Peyer's patch (tissue), 4 donors: Measurements from ENCODE around the gene LARP4B.

Experiments
- POLR2A ChIP-seq, 2 donors: fragments of 450-650 bp; IDR thresholded peaks; one replicate each; pipeline ENCODE4 v1.5.1; 2017; ENCODE audit warnings: antibody characterized with exemption in 2 of 2, mild to moderate bottlenecking in 2 of 2, moderate library complexity in 2 of 2
- TF ChIP-seq, protein P1 (sequence below), 6 experiments: fragments of 450-650 bp in 4 of 6; fragments of 200-600 bp in 2 of 6; sonication (generic) in 1 of 6; IDR thresholded peaks; one replicate each; pipeline ENCODE4 v1.5.1; 2017 to 2019; ENCODE audit warnings: antibody characterized with exemption in 6 of 6, mild to moderate bottlenecking in 3 of 6, moderate library complexity in 1 of 6

- TF ChIP-seq, protein P1, sequence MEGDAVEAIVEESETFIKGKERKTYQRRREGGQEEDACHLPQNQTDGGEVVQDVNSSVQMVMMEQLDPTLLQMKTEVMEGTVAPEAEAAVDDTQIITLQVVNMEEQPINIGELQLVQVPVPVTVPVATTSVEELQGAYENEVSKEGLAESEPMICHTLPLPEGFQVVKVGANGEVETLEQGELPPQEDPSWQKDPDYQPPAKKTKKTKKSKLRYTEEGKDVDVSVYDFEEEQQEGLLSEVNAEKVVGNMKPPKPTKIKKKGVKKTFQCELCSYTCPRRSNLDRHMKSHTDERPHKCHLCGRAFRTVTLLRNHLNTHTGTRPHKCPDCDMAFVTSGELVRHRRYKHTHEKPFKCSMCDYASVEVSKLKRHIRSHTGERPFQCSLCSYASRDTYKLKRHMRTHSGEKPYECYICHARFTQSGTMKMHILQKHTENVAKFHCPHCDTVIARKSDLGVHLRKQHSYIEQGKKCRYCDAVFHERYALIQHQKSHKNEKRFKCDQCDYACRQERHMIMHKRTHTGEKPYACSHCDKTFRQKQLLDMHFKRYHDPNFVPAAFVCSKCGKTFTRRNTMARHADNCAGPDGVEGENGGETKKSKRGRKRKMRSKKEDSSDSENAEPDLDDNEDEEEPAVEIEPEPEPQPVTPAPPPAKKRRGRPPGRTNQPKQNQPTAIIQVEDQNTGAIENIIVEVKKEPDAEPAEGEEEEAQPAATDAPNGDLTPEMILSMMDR (IDR thresholded peaks at IDR 0.05): no peak
- no peak for TF ChIP-seq POLR2A (IDR thresholded peaks at IDR 0.05)
Measured at GRCh38 chr10:842795-843194, 88.7 kb downstream of the LARP4B start.
